Activated CD8-positive, alpha-beta T cell treated with anti-CD3 and anti-CD28 coated beads for 36 hours (primary cell): ENCODE results near the gene NFIC. TPM values are rescaled to one million over a fixed set of nuclear protein-coding genes. Genes with fewer than 3 reads are reported as not detected.

ENCODE experiments used
- ATAC-seq: fragments of 200-7000 bp; cut with Tn5 transposase; one replicate; pipeline ENCODE4 v1.10.0; 2021; ENCODE audit warnings: mild to moderate bottlenecking, moderate library complexity
- CTCF ChIA-PET: fragments of 350-600 bp; sonication (Branson Sonifier 250); formaldehyde crosslinking; loops from one replicate; lab custom pipeline; 2021; ENCODE audit warnings: antibody characterized with exemption; lab: Charles Lee
- POLR2A ChIA-PET: fragments of 350-600 bp; sonication (Branson Sonifier 250); formaldehyde crosslinking; loops from one replicate; lab custom pipeline; 2021; ENCODE audit warnings: antibody characterized with exemption; lab: Charles Lee
- DNase-seq: peaks from one replicate; pipeline ENCODE4 v3.0.0-alpha.2; 2020
- H3K27ac Mint-ChIP-seq: one replicate; pipeline ENCODE4 v1.8.0; 2021; ENCODE audit warnings: mild to moderate bottlenecking, mixed read lengths
- H3K27me3 Mint-ChIP-seq: one replicate; pipeline ENCODE4 v1.8.0; 2021; ENCODE audit warnings: mixed read lengths
- H3K36me3 Mint-ChIP-seq: one replicate; pipeline ENCODE4 v1.8.0; 2021; ENCODE audit warnings: low read depth, mixed read lengths
- H3K4me1 Mint-ChIP-seq: one replicate; pipeline ENCODE4 v1.8.0; 2021; ENCODE audit warnings: low read depth, mixed read lengths
- H3K4me3 Mint-ChIP-seq: one replicate; pipeline ENCODE4 v1.8.0; 2021; ENCODE audit warnings: mild to moderate bottlenecking, moderate library complexity, mixed read lengths
- H3K9me3 Mint-ChIP-seq: one replicate; pipeline ENCODE4 v1.8.0; 2021; ENCODE audit warnings: mixed read lengths
- intact Hi-C: fragments of 100-400 bp; cut with micrococcal nuclease; formaldehyde crosslinking; loops from one replicate; pipeline ENCODE4 v1.10.0; 2022
- total RNA-seq, 2 experiments: library from RNA; stranded (reverse); gene quantifications; one replicate each; pipeline ENCODE4 v1.2.3, GENCODE V29; 2021
- TF ChIP-seq, protein P1 (sequence below): fragments of 200-600 bp; IDR thresholded peaks from one replicate; pipeline ENCODE4 v1.8.0; 2022; ENCODE audit warnings: antibody characterized with exemption, mild to moderate bottlenecking

The NFIC gene
- total RNA-seq, 2 experiments from 2014 or later, result 19.0 to 20.8 TPM

DNA sequence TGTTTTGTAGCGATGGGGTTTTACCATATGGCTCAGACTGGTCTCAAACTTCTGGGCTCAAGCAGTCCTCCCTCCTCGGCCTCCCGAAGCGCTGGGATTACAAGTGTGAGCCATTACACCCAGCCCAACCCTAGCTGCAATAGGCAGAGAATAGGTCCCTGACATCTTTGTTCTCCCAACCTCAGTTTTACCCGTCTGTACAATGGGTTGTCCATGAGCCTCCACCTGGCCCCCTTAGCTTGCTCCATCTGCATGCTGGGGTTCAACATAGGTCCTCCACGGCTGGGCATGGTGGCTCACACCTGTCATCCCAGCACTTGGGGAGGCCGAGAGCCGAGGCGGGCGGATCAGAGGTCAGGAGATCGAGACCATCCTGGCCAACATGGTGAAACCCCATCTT is 14.4 kb downstream of the NFIC start:
- DNase-seq, result no peak
- no peaks in the 10 kb centered on the region for H3K27me3 Mint-ChIP-seq
- H3K27ac Mint-ChIP-seq, result no peak overlapping the region
- TF ChIP-seq, protein P1, sequence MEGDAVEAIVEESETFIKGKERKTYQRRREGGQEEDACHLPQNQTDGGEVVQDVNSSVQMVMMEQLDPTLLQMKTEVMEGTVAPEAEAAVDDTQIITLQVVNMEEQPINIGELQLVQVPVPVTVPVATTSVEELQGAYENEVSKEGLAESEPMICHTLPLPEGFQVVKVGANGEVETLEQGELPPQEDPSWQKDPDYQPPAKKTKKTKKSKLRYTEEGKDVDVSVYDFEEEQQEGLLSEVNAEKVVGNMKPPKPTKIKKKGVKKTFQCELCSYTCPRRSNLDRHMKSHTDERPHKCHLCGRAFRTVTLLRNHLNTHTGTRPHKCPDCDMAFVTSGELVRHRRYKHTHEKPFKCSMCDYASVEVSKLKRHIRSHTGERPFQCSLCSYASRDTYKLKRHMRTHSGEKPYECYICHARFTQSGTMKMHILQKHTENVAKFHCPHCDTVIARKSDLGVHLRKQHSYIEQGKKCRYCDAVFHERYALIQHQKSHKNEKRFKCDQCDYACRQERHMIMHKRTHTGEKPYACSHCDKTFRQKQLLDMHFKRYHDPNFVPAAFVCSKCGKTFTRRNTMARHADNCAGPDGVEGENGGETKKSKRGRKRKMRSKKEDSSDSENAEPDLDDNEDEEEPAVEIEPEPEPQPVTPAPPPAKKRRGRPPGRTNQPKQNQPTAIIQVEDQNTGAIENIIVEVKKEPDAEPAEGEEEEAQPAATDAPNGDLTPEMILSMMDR, result no peak
- intact Hi-C loops, result no loop called here
- no peak overlapping the region for H3K4me3 Mint-ChIP-seq
- peaks cover 9% of the 10 kb centered on the region for H3K4me1 Mint-ChIP-seq
- no peaks in the 10 kb centered on the region for H3K9me3 Mint-ChIP-seq
- ATAC-seq, result no peak
- POLR2A ChIA-PET, result interaction anchor here (0.5 kb wide), 2 partner anchors 34 to 413 kb away, joined by 3 read pairs; no protein-coding TSS in a partner anchor
- CTCF ChIA-PET, result interaction anchor here (0.5 kb wide), 1 partner anchor 169 kb away, joined by 3 read pairs; no protein-coding TSS in a partner anchor
- H3K36me3 Mint-ChIP-seq, result peaks cover 8% of the 10 kb centered on the region

DNA sequence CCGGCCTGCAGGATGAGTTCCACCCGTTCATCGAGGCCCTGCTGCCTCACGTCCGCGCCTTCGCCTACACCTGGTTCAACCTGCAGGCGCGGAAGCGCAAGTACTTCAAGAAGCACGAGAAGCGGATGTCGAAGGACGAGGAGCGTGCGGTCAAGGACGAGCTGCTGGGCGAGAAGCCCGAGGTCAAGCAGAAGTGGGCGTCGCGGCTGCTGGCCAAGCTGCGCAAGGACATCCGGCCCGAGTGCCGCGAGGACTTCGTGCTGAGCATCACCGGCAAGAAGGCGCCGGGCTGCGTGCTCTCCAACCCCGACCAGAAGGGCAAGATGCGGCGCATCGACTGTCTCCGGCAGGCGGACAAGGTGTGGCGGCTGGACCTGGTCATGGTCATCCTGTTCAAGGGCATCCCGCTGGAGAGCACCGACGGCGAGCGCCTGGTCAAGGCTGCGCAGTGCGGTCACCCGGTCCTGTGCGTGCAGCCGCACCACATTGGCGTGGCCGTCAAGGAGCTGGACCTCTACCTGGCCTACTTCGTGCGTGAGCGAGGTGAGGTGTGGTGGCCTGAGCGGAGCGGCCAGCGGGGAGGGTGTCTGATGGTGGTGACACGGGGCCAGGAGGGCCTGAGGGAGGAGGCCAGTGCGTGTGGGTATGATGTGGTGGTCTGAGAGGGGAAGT is 15.5 kb downstream of the NFIC start:
- DNase-seq, result no peak
- ChIA-PET POLR2A (no interaction called here), CTCF (no interaction called here)
- ATAC-seq, result no peak
- no peak overlapping the region for H3K27ac Mint-ChIP-seq
- H3K27me3 Mint-ChIP-seq, result no peaks in the 10 kb centered on the region
- no peaks in the 10 kb centered on the region for H3K9me3 Mint-ChIP-seq
- intact Hi-C loops, result no loop called here
- TF ChIP-seq, protein P1, result no peak
- no peak overlapping the region for H3K4me3 Mint-ChIP-seq
- H3K36me3 Mint-ChIP-seq, result peaks cover 8% of the 10 kb centered on the region
- peaks cover 9% of the 10 kb centered on the region for H3K4me1 Mint-ChIP-seq

DNA sequence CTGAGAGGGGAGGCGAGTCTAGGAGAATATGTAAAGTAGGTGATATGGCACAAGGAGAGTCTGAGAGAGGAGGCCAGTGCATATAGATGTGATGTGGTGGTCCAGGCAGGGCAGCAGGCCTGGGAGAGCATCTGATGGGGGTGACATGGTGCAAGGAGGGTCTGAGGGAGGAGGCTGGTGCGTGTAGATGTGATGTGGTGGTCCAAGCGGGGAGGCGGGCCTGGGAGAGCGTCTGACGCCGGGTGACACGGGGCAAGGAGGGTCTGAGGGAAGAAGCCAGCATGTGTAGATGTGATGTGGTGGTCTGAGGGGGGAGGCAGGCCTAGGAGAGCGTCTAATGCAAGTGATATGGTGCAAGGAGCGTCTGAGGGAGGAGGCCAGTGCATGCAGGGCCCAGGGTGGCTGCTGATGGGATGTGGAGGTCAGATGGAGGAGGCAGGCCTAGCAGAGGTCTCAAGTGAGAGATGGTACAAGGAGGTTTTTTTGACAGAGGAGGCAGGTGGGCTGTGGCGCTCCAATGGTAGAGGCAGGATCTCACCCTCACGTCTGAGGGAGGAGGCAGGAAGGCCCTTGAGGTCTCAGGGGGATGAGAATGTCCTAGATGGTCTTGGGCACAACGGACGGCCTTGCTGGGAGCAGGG is 16.2 kb downstream of the NFIC start:
- Mint-ChIP-seq H3K4me3 (no peak overlapping the region), H3K27ac (no peak overlapping the region)
- TF ChIP-seq, protein P1, result no peak

DNA sequence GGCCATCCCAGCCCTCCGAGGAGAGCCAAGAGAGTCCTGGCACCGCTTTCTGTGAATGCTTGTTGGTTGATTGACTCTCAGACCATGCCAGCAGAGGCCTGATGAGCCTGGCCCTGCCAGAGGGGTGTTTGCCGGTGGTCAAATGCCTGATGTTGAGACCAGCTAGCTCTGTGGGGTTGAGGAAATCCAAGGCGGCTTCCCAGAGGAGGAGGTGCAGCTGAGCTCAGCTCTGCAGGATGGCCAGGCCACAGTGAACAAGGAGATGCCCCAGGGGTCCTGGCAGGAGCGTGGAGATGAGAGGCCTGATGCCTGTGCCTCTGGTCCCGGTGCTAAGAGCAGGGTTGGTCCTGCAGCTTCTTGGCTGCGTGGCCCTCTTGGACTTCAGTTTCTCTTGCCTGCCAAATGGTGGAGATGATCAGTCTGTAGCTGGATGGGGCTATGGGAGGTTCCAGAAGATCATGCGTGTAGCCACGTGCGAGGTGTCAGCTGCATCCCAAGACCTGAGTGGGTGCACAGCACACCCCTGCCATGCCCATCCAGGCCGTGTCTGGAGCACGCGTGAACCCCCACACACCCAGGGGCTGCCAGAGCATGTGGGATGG is 16.8 kb downstream of the NFIC start:
- peaks cover 8% of the 10 kb centered on the region for H3K36me3 Mint-ChIP-seq
- no peak for ATAC-seq
- TF ChIP-seq, protein P1, result no peak
- peaks cover 9% of the 10 kb centered on the region for H3K4me1 Mint-ChIP-seq
- intact Hi-C loops, result no loop called here
- ChIA-PET POLR2A (no interaction called here), CTCF (no interaction called here)
- H3K9me3 Mint-ChIP-seq, result no peaks in the 10 kb centered on the region
- H3K27me3 Mint-ChIP-seq, result no peaks in the 10 kb centered on the region
- no peak overlapping the region for H3K27ac Mint-ChIP-seq
- H3K4me3 Mint-ChIP-seq, result no peak overlapping the region
- DNase-seq, result no peak

More for the DNA sequence above, 16.2 kb downstream of the NFIC start:
- CTCF ChIA-PET, result no interaction called here
- Mint-ChIP-seq H3K4me1 (peaks cover 9% of the 10 kb centered on the region), H3K9me3 (no peaks in the 10 kb centered on the region), H3K27me3 (no peaks in the 10 kb centered on the region), H3K36me3 (peaks cover 8% of the 10 kb centered on the region)
- intact Hi-C loops, result no loop called here
- DNase-seq (no peak), ATAC-seq (no peak)
- POLR2A ChIA-PET, result no interaction called here
